Peyer's patch (tissue), 4 donors: Measurements from ENCODE around the gene KCNT1.

Source experiments
- POLR2A ChIP-seq, 2 donors: fragments of 450-650 bp; IDR thresholded peaks; one replicate each; pipeline ENCODE4 v1.5.1; 2017; ENCODE audit warnings: antibody characterized with exemption in 2 of 2, mild to moderate bottlenecking in 2 of 2, moderate library complexity in 2 of 2
- TF ChIP-seq, protein P1 (sequence below), 6 experiments: fragments of 450-650 bp in 4 of 6; fragments of 200-600 bp in 2 of 6; sonication (generic) in 1 of 6; IDR thresholded peaks; one replicate each; pipeline ENCODE4 v1.5.1; 2017 to 2019; ENCODE audit warnings: antibody characterized with exemption in 6 of 6, mild to moderate bottlenecking in 3 of 6, moderate library complexity in 1 of 6

DNA sequence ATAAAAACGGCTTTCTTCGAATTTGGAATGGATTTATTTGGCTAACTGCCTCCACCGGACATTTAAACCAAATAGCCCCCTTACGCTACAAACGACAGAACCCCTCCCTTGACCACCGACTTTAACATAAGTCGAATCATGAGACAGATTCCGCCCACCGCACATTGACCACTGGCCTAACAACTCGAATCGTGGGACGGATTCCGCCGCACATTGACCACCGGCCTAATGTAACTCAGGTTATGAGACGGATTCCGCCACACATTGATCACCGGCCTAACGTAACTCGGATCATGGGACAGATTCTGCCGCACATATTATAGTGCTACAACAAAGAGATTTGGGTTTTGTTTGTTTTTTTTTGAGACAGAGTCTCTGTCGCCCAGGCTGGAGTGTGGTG is 41.6 kb upstream of the KCNT1 start:
- TF ChIP-seq, protein P1, sequence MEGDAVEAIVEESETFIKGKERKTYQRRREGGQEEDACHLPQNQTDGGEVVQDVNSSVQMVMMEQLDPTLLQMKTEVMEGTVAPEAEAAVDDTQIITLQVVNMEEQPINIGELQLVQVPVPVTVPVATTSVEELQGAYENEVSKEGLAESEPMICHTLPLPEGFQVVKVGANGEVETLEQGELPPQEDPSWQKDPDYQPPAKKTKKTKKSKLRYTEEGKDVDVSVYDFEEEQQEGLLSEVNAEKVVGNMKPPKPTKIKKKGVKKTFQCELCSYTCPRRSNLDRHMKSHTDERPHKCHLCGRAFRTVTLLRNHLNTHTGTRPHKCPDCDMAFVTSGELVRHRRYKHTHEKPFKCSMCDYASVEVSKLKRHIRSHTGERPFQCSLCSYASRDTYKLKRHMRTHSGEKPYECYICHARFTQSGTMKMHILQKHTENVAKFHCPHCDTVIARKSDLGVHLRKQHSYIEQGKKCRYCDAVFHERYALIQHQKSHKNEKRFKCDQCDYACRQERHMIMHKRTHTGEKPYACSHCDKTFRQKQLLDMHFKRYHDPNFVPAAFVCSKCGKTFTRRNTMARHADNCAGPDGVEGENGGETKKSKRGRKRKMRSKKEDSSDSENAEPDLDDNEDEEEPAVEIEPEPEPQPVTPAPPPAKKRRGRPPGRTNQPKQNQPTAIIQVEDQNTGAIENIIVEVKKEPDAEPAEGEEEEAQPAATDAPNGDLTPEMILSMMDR (IDR thresholded peaks at IDR 0.05): no peak
- TF ChIP-seq POLR2A (IDR thresholded peaks at IDR 0.05): no peak
